ENCODE measurements around the gene KIAA1671.

- TF ChIP-seq EZH2 (IDR thresholded peaks at IDR 0.05; ENCODE audit: low read length, unreplicated experiment): no peak
- TF ChIP-seq CTCF (conservative IDR thresholded peaks at IDR 0.05; ENCODE audit: low read depth, low read length): peak; percentile 91
- TF ChIP-seq EZH2phosphoT487 (IDR thresholded peaks at IDR 0.05; ENCODE audit: borderline replicate concordance, low read length): no peak
These were observed at the start of gene KIAA1671 for GRCh38 chr22:24951942-24952836.
